Measurements from ENCODE around the gene TMEM98. TPM values are rescaled to one million over a fixed set of nuclear protein-coding genes. Genes with fewer than 3 reads are reported as not detected.

The TMEM98 gene
- total and polyA plus RNA-seq, 2 of the 8 experiments (the other 6 are each of a cell fraction or from before 2014, with no cell fraction given), result 86.1 to 232 TPM

- H3K9me3 ChIP-seq (ENCODE audit: insufficient read depth in 2 of 2, low read depth in 1 of 2, low read length in 1 of 2), result no peaks in the 10 kb centered on the region
- H4K20me1 ChIP-seq (replicated peaks in 1 of 2; ENCODE audit: control insufficient read depth in 1 of 2, insufficient read depth in 2 of 2, low read length in 2 of 2), result no peaks in the 10 kb centered on the region
- no peak overlapping the region for H3K9ac ChIP-seq (replicated peaks in 1 of 4; ENCODE audit: extremely low read depth in 1 of 4, low read depth in 3 of 4, low read length in 3 of 4)
- H3K79me2 ChIP-seq (ENCODE audit: control insufficient read depth in 1 of 2, insufficient read depth in 2 of 2, low read length in 2 of 2), result no peaks in the 10 kb centered on the region
- peaks cover 3 to 12% (median 4%) of the 10 kb centered on the region in 4 experiments; a peak in 5 of 7 replicates for H3K4me1 ChIP-seq (replicated peaks in 1 of 4; ENCODE audit: control insufficient read depth in 3 of 4, insufficient read depth in 4 of 4, low read length in 3 of 4)
- no peak for DNase-seq (ENCODE audit: low read depth in 1 of 2, low spot score in 2 of 2)
- no peak for FAIRE-seq
- H3K23ac ChIP-seq (ENCODE audit: insufficient read length), result no peak overlapping the region
- H3K36me3 ChIP-seq (ENCODE audit: control insufficient read depth in 2 of 4, insufficient read depth in 4 of 4, low read length in 3 of 4), result no peaks in the 10 kb centered on the region
- H3K4me3 ChIP-seq (ENCODE audit: extremely low read depth in 1 of 4, insufficient read depth in 2 of 4, low read depth in 3 of 4, low read length in 4 of 4), result no peak overlapping the region
- H2AK5ac ChIP-seq (ENCODE audit: low read depth, low read length), result no peak overlapping the region
- no peak overlapping the region for H3K4ac ChIP-seq (replicated peaks; ENCODE audit: insufficient read length, low read depth, low read length)
- H4K91ac ChIP-seq (replicated peaks; ENCODE audit: insufficient read length, low read length), result no peak overlapping the region
- no peak overlapping the region for H3K56ac ChIP-seq (replicated peaks; ENCODE audit: insufficient read length, low read depth, low read length)
- CTCF ChIA-PET (ENCODE audit: partially characterized antibody), result interaction anchor here (0.8 kb wide), 1 partner anchor 14 kb away, joined by 3 read pairs; no protein-coding TSS in a partner anchor
- H3K18ac ChIP-seq (ENCODE audit: extremely low read depth, low read length), result no peak overlapping the region
- no peak overlapping the region for H3K4me2 ChIP-seq (ENCODE audit: insufficient read depth in 1 of 2, low read depth in 2 of 2, low read length in 2 of 2)
- no peaks in the 10 kb centered on the region for H3K27me3 ChIP-seq (replicated peaks in 1 of 4; ENCODE audit: control insufficient read depth in 3 of 4, extremely low read depth in 1 of 4, insufficient read depth in 3 of 4, low read length in 3 of 4)
- no peak overlapping the region for H3K14ac ChIP-seq (ENCODE audit: insufficient read length)
- POLR2A ChIA-PET (ENCODE audit: partially characterized antibody), result no interaction called here
- H3K27ac ChIP-seq (ENCODE audit: low read depth, low read length), result no peak overlapping the region
- no peak overlapping the region for H2BK5ac ChIP-seq (ENCODE audit: low read depth, low read length)
- no peak overlapping the region for H2BK12ac ChIP-seq (ENCODE audit: low read depth, low read length)
- H2AFZ ChIP-seq (ENCODE audit: low read length), result no peak overlapping the region
- 86% methylated on average over 3 of the region's 3 CpGs; no CpG with 5 or more reads in 1 of the 2 experiments for WGBS, 2 experiments (ENCODE audit: extremely low coverage in 1 of 2, insufficient coverage in 1 of 2, insufficient read length in 1 of 2, insufficient replicate concordance in 2 of 2, low coverage in 1 of 2, low lambda C conversion rate in 2 of 2, missing lambda C conversion rate in 1 of 2)
- peaks cover 2% of the 10 kb centered on the region; the same call in 1 of the 2 replicates for H3K23me2 ChIP-seq (ENCODE audit: low read depth, low read length)
- no peaks in the 10 kb centered on the region for H3K79me1 ChIP-seq (ENCODE audit: low read depth, low read length)
- no peak overlapping the region for H4K5ac ChIP-seq (ENCODE audit: insufficient read length, low read depth, low read length)
- H2BK20ac ChIP-seq (ENCODE audit: low read length), result no peak overlapping the region
- no peak overlapping the region for H4K8ac ChIP-seq (ENCODE audit: extremely low read depth, insufficient read depth, low read length)
- no peak overlapping the region for H2BK120ac ChIP-seq (replicated peaks; ENCODE audit: low read depth, low read length)
- H2BK15ac ChIP-seq (ENCODE audit: low read length), result no peak overlapping the region
- TF ChIP-seq RFX5 (IDR thresholded peaks at IDR 0.05; ENCODE audit: borderline replicate concordance, low read depth, low read length), result no peak
These were observed 13.8 kb upstream of the TMEM98 start for GRCh38 chr17:32914181-32914580.
